Measurements from ENCODE around the gene STEAP1B. TPM values are rescaled to one million over a fixed set of nuclear protein-coding genes. Genes with fewer than 3 reads are reported as not detected.
"Not testable (repeated sequence)": the region's sequence is repeated elsewhere in the genome, so short reads cannot be mapped to it uniquely, and the experiment has no call there.

STEAP1B gene
- total RNA-seq, 1 donor from 2014 or later: 1.3 TPM

DNA sequence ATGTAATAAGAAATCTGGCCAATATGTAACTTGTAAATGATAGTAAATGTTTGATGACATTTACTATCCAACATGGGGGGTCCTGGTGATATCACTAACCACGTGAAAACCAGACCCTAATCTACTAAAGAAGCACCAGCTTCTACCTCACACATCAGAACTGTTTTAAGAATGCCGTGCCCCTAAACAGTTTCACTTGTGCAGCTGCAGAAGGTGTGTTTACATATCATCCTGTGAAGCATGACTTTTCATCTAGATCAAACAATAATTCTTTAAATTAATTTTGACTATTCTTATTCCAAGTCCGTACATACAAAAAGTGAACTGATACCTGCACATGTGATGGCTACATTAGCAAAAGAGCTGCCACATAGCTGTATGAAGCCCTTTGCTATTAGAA is 61.0 kb downstream of the STEAP1B start:
- DNase-seq (ENCODE audit: low read depth) (no peak), FAIRE-seq (no peak)
- Histone ChIP-seq H3K9ac (ENCODE audit: low read length) (no peak overlapping the region), H3K27ac (ENCODE audit: low read depth, low read length) (no peak overlapping the region), H3K9me3 (ENCODE audit: insufficient read depth, low read depth, low read length) (no peaks in the 10 kb centered on the region), H3K27me3 (ENCODE audit: insufficient read depth, low read length) (no peaks in the 10 kb centered on the region), H3K4me1 (ENCODE audit: insufficient read depth, low read length) (peaks cover 11% of the 10 kb centered on the region), H3K4me2 (ENCODE audit: low read length) (no peak overlapping the region), H3K79me2 (ENCODE audit: insufficient read depth, low read length) (no peaks in the 10 kb centered on the region), H2AFZ (ENCODE audit: low read depth, low read length) (no peak overlapping the region), H3K4me3 (ENCODE audit: insufficient read depth, low read depth, low read length) (no peak overlapping the region), H3K36me3 (ENCODE audit: insufficient read depth, low read length) (no peaks in the 10 kb centered on the region), H4K20me1 (ENCODE audit: insufficient read depth, low read length) (no peaks in the 10 kb centered on the region)
- TF ChIP-seq EZH2 (IDR thresholded peaks at IDR 0.05; ENCODE audit: insufficient read depth, low read length) (no peak), CTCF (IDR thresholded peaks at IDR 0.05; ENCODE audit: insufficient read depth, low read depth, low read length) (no peak)
- H3K4me3 Mint-ChIP-seq (ENCODE audit: unreplicated experiment): no peak overlapping the region
- H3K27me3 Mint-ChIP-seq (ENCODE audit: low read depth, unreplicated experiment): no peaks in the 10 kb centered on the region
- peaks cover 2% of the 10 kb centered on the region for H3K36me3 Mint-ChIP-seq (ENCODE audit: low read depth, unreplicated experiment)
- H3K27ac Mint-ChIP-seq (ENCODE audit: unreplicated experiment): no peak overlapping the region
- no peaks in the 10 kb centered on the region for H3K9me3 Mint-ChIP-seq (ENCODE audit: unreplicated experiment)
- peaks cover 5% of the 10 kb centered on the region for H3K4me1 Mint-ChIP-seq (ENCODE audit: low read depth, unreplicated experiment)

GRCh38 chr7:22436552-22436951 is 63.4 kb downstream of the STEAP1B start:
- FAIRE-seq; H3K4me3 Mint-ChIP-seq (ENCODE audit: unreplicated experiment); H3K27me3 Mint-ChIP-seq (ENCODE audit: low read depth, unreplicated experiment); H3K79me2 ChIP-seq (ENCODE audit: insufficient read depth, low read length); H3K27ac ChIP-seq (ENCODE audit: low read depth, low read length); H3K4me2 ChIP-seq (ENCODE audit: low read length); DNase-seq (ENCODE audit: low read depth); H3K36me3 ChIP-seq (ENCODE audit: insufficient read depth, low read length); H4K20me1 ChIP-seq (ENCODE audit: insufficient read depth, low read length); H3K36me3 Mint-ChIP-seq (ENCODE audit: low read depth, unreplicated experiment); H3K9ac ChIP-seq (ENCODE audit: low read length); H3K4me3 ChIP-seq (ENCODE audit: insufficient read depth, low read depth, low read length); H3K27me3 ChIP-seq (ENCODE audit: insufficient read depth, low read length); H3K9me3 Mint-ChIP-seq (ENCODE audit: unreplicated experiment); H3K9me3 ChIP-seq (ENCODE audit: insufficient read depth, low read depth, low read length); H2AFZ ChIP-seq (ENCODE audit: low read depth, low read length); H3K27ac Mint-ChIP-seq (ENCODE audit: unreplicated experiment): not testable (repeated sequence)
- peaks cover 12% of the 10 kb centered on the region for H3K4me1 Mint-ChIP-seq (ENCODE audit: low read depth, unreplicated experiment)
- peaks cover 15% of the 10 kb centered on the region for H3K4me1 ChIP-seq (ENCODE audit: insufficient read depth, low read length)

DNA sequence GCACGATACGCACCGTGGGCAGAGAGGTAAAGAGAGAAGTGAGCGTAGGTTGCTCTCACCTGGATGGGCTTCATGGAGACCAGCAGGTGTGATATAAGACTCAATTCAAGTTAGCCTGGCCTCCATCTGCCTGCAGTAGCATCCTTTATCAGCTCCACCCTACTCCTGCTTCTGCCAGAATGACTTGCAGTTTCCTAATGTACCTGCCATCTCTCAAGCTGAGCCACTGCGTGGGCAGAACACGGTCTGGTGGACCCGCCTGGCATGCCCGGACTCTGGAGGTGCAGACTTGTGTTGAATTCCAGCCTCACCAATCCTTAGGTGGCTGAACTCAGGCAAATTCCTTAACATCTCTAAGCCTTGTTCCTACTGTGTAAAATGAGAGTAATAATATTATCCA is 64.3 kb downstream of the STEAP1B start:
- Histone ChIP-seq H2AFZ (ENCODE audit: low read depth, low read length) (no peak overlapping the region), H3K4me3 (ENCODE audit: insufficient read depth, low read depth, low read length) (no peak overlapping the region), H3K27ac (ENCODE audit: low read depth, low read length) (no peak overlapping the region), H3K9me3 (ENCODE audit: insufficient read depth, low read depth, low read length) (no peaks in the 10 kb centered on the region), H3K4me1 (ENCODE audit: insufficient read depth, low read length) (peaks cover 18% of the 10 kb centered on the region), H3K4me2 (ENCODE audit: low read length) (no peak overlapping the region), H3K9ac (ENCODE audit: low read length) (no peak overlapping the region), H3K79me2 (ENCODE audit: insufficient read depth, low read length) (no peaks in the 10 kb centered on the region), H3K27me3 (ENCODE audit: insufficient read depth, low read length) (no peaks in the 10 kb centered on the region), H4K20me1 (ENCODE audit: insufficient read depth, low read length) (no peaks in the 10 kb centered on the region), H3K36me3 (ENCODE audit: insufficient read depth, low read length) (no peaks in the 10 kb centered on the region)
- no peak overlapping the region for H3K4me3 Mint-ChIP-seq (ENCODE audit: unreplicated experiment)
- no peaks in the 10 kb centered on the region for H3K27me3 Mint-ChIP-seq (ENCODE audit: low read depth, unreplicated experiment)
- H3K4me1 Mint-ChIP-seq (ENCODE audit: low read depth, unreplicated experiment): peaks cover 18% of the 10 kb centered on the region
- FAIRE-seq: no peak
- TF ChIP-seq EZH2 (IDR thresholded peaks at IDR 0.05; ENCODE audit: insufficient read depth, low read length): no peak
- TF ChIP-seq CTCF (IDR thresholded peaks at IDR 0.05; ENCODE audit: insufficient read depth, low read depth, low read length): no peak
- H3K36me3 Mint-ChIP-seq (ENCODE audit: low read depth, unreplicated experiment): no peaks in the 10 kb centered on the region
- no peak overlapping the region for H3K27ac Mint-ChIP-seq (ENCODE audit: unreplicated experiment)
- no peak for DNase-seq (ENCODE audit: low read depth)
- H3K9me3 Mint-ChIP-seq (ENCODE audit: unreplicated experiment): no peaks in the 10 kb centered on the region

Measured in astrocyte (in vitro differentiated cells and primary cell).